H9 (cell line): ENCODE data around the gene SIGLEC9. TPM values are rescaled to one million over a fixed set of nuclear protein-coding genes. Genes with fewer than 3 reads are reported as not detected.

Source experiments
- DNase-seq: peaks from one replicate; pipeline ENCODE4 v3.0.0-alpha.2; 2017
- H2AFZ ChIP-seq: one replicate; pipeline ENCODE4 v1.6.1; 2013; ENCODE audit warnings: mild to moderate bottlenecking, low read length, control low read depth, moderate library complexity
- H2AK5ac ChIP-seq: 2 replicates; pipeline ENCODE4 v1.6.1; 2013; ENCODE audit warnings: low read length, control low read depth, mixed read lengths; ENCODE audit not compliant: insufficient read length
- H2BK120ac ChIP-seq: one replicate; pipeline ENCODE4 v1.6.1; 2013; ENCODE audit warnings: low read depth, mild to moderate bottlenecking, low read length, control low read depth, inconsistent platforms; ENCODE audit not compliant: poor library complexity, severe bottlenecking
- H2BK12ac ChIP-seq: 2 replicates; pipeline ENCODE4 v1.6.1; 2013; ENCODE audit warnings: low read length, control low read depth, mixed read lengths, low read depth; ENCODE audit not compliant: insufficient read length
- H2BK15ac ChIP-seq: 2 replicates; pipeline ENCODE4 v1.6.1; 2013; ENCODE audit warnings: low read depth, low read length, control low read depth
- H2BK20ac ChIP-seq: one replicate; pipeline ENCODE4 v1.6.1; 2013; ENCODE audit warnings: low read depth, mild to moderate bottlenecking, low read length, control low read depth, inconsistent platforms; ENCODE audit not compliant: poor library complexity, severe bottlenecking
- H2BK5ac ChIP-seq: 2 replicates; pipeline ENCODE4 v1.6.1; 2013; ENCODE audit warnings: low read length, control low read depth, mixed read lengths; ENCODE audit not compliant: insufficient read length
- H3K14ac ChIP-seq: 2 replicates; pipeline ENCODE4 v1.6.1; 2013; ENCODE audit warnings: low read length, control low read depth; ENCODE audit not compliant: insufficient read depth
- H3K18ac ChIP-seq: 2 replicates; pipeline ENCODE4 v1.6.1; 2013; ENCODE audit warnings: low read depth, mild to moderate bottlenecking, mixed read lengths, low read length, control low read depth; ENCODE audit not compliant: insufficient read length
- H3K23ac ChIP-seq: 2 replicates; pipeline ENCODE4 v1.6.1; 2013; ENCODE audit warnings: low read length, control low read depth, mixed read lengths, low read depth; ENCODE audit not compliant: insufficient read length
- H3K23me2 ChIP-seq: 2 replicates; pipeline ENCODE4 v1.6.1; 2013; ENCODE audit warnings: low read depth, mild to moderate bottlenecking, mixed read lengths, low read length, control low read depth; ENCODE audit not compliant: insufficient read length, poor library complexity, severe bottlenecking
- H3K27ac ChIP-seq: 2 replicates; pipeline ENCODE4 v1.5.1; 2013; ENCODE audit warnings: low read length, control low read depth, mixed read lengths, low read depth; ENCODE audit not compliant: insufficient read length
- H3K27me3 ChIP-seq: 2 replicates; pipeline ENCODE4 v1.6.1; 2013; ENCODE audit warnings: low read length, control low read depth, inconsistent platforms; ENCODE audit not compliant: insufficient read depth
- H3K4ac ChIP-seq: 2 replicates; pipeline ENCODE4 v1.6.1; 2013; ENCODE audit warnings: low read depth, mild to moderate bottlenecking, control low read depth, inconsistent platforms, low read length, moderate library complexity
- H3K4me1 ChIP-seq: 2 replicates; pipeline ENCODE4 v1.6.1; 2013; ENCODE audit warnings: low read length, control low read depth, inconsistent platforms; ENCODE audit not compliant: insufficient read depth
- H3K4me2 ChIP-seq: 2 replicates; pipeline ENCODE4 v1.6.1; 2013; ENCODE audit warnings: low read length, control low read depth, mixed read lengths; ENCODE audit not compliant: insufficient read length, insufficient read depth
- H3K56ac ChIP-seq: 2 replicates; pipeline ENCODE4 v1.6.1; 2013; ENCODE audit warnings: low read depth, mild to moderate bottlenecking, mixed read lengths, low read length, control low read depth; ENCODE audit not compliant: insufficient read length
- H3K79me1 ChIP-seq: 2 replicates; pipeline ENCODE4 v1.6.1; 2013; ENCODE audit warnings: low read depth, mild to moderate bottlenecking, moderate library complexity, low read length, control low read depth, inconsistent platforms; ENCODE audit not compliant: insufficient read depth, poor library complexity, severe bottlenecking
- H3K79me2 ChIP-seq: 2 replicates; pipeline ENCODE4 v1.6.1; 2013; ENCODE audit warnings: low read length, control low read depth, inconsistent platforms; ENCODE audit not compliant: insufficient read depth
- H3K9ac ChIP-seq: 2 replicates; pipeline ENCODE4 v1.6.1; 2013; ENCODE audit warnings: low read length, control low read depth, mixed read lengths; ENCODE audit not compliant: insufficient read length; ENCODE audit errors: extremely low read depth
- H3K9me3 ChIP-seq: one replicate; pipeline ENCODE4 v1.6.1; 2013; ENCODE audit warnings: low read depth, low read length, inconsistent platforms; ENCODE audit not compliant: control insufficient read depth
- H3T11ph ChIP-seq: one replicate; pipeline ENCODE4 v1.6.1; 2013; ENCODE audit warnings: mild to moderate bottlenecking, low read length, control low read depth, inconsistent platforms
- H4K20me1 ChIP-seq: one replicate; pipeline ENCODE4 v1.6.1; 2013; ENCODE audit not compliant: control insufficient read depth, insufficient read length, insufficient read depth
- H4K5ac ChIP-seq: 2 replicates; pipeline ENCODE4 v1.6.1; 2013; ENCODE audit warnings: low read depth, mild to moderate bottlenecking, mixed read lengths, low read length, control low read depth; ENCODE audit not compliant: insufficient read length
- H4K8ac ChIP-seq: replicated peaks from 2 replicates; pipeline ENCODE4 v1.6.1; 2013; ENCODE audit warnings: low read length, control low read depth, mixed read lengths, low read depth; ENCODE audit not compliant: insufficient read length
- H4K91ac ChIP-seq: 2 replicates; pipeline ENCODE4 v1.6.1; 2013; ENCODE audit warnings: low read depth, mild to moderate bottlenecking, moderate library complexity, mixed read lengths, low read length, control low read depth; ENCODE audit not compliant: insufficient read length
- H3K27ac Mint-ChIP-seq, 3 experiments: 2 replicates in 2 of 3; 3 replicates in 1 of 3; pipeline ENCODE4 v1.8.0; 2020 to 2021; ENCODE audit warnings: mixed read lengths in 3 of 3, mild to moderate bottlenecking in 1 of 3, moderate library complexity in 1 of 3
- H3K27me3 Mint-ChIP-seq: 2 replicates; pipeline ENCODE4 v1.8.0; 2021; ENCODE audit warnings: low read depth, mild to moderate bottlenecking, moderate library complexity, mixed read lengths
- H3K36me3 Mint-ChIP-seq, 3 experiments: 2 replicates in 2 of 3; 3 replicates in 1 of 3; pipeline ENCODE4 v1.8.0; 2020 to 2021; ENCODE audit warnings: low read depth in 3 of 3, mixed read lengths in 3 of 3; ENCODE audit not compliant: insufficient read depth in 1 of 3
- H3K4me1 Mint-ChIP-seq, 2 experiments: 2 replicates each; pipeline ENCODE4 v1.8.0; 2020; ENCODE audit warnings: mixed read lengths in 2 of 2
- H3K4me3 Mint-ChIP-seq, 2 experiments: 2 replicates in 1 of 2; 3 replicates in 1 of 2; pipeline ENCODE4 v1.8.0; 2020 to 2021; ENCODE audit warnings: mild to moderate bottlenecking in 2 of 2, mixed read lengths in 2 of 2, moderate library complexity in 1 of 2
- H3K9me3 Mint-ChIP-seq, 2 experiments: 2 replicates in 1 of 2; 3 replicates in 1 of 2; pipeline ENCODE4 v1.8.0; 2020; ENCODE audit warnings: mild to moderate bottlenecking in 2 of 2, mixed read lengths in 2 of 2, moderate library complexity in 1 of 2
- WGBS: extraction: QIAGEN DNeasy Blood & Tissue Kit; methylation state at CpG from one replicate; pipeline ENCODE4 v1.1.7; 2013; ENCODE audit warnings: missing lambda C conversion rate, low lambda C conversion rate, mixed read lengths; ENCODE audit not compliant: insufficient read length; ENCODE audit errors: extremely low coverage; 5-methylcytosine and 5-hydroxymethylcytosine counted together
- total RNA-seq: library from RNA; stranded (reverse); gene quantifications from 2 replicates; pipeline ENCODE4 v1.2.1, GENCODE V29; 2021
- TF ChIP-seq, protein P1 (sequence below): fragments of 200-600 bp; sonication (generic); conservative IDR thresholded peaks from 3 replicates; pipeline ENCODE4 v1.8.0; 2021; ENCODE audit warnings: antibody characterized with exemption, mild to moderate bottlenecking

Gene SIGLEC9
- total RNA-seq, 1 experiment from 2014 or later: not detected

DNA sequence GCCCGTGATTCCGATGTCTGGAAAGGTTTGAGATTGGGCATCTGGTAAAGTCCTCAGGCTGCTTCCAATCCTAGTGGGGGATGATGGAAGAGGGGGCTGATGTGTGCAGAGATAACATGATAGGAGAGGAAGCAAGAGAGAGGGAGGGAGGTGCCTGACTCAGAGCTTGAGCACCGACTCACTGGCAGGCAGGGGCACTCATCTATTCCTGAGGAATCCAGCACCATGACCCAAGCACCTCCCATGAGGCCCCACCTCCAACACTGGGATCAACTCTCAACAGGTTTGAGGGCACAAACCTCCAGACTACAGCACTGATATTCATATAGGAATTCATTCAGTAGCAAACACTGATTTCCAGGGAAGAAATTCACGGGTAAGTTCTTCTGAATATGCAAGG lies 5.6 kb upstream of the SIGLEC9 start:
- Histone ChIP-seq H3K23me2 (no peaks in the 10 kb centered on the region), H4K8ac (no peak overlapping the region), H3K27me3 (no peaks in the 10 kb centered on the region), H2BK12ac (no peak overlapping the region), H3K79me2 (no peaks in the 10 kb centered on the region), H3K9me3 (no peaks in the 10 kb centered on the region), H2AK5ac (no peak overlapping the region), H4K5ac (no peak overlapping the region), H3K4ac (no peak overlapping the region), H2BK5ac (no peak overlapping the region), H4K91ac (no peak overlapping the region), H4K20me1 (no peaks in the 10 kb centered on the region), H3K4me1 (no peaks in the 10 kb centered on the region), H3K79me1 (no peaks in the 10 kb centered on the region), H3K27ac (no peak overlapping the region), H3K14ac (no peak overlapping the region), H2BK20ac (no peak overlapping the region), H3K9ac (no peak overlapping the region), H2BK15ac (no peak overlapping the region), H3K18ac (no peak overlapping the region), H2AFZ (no peak overlapping the region), H2BK120ac (no peak overlapping the region), H3K56ac (no peak overlapping the region), H3K23ac (no peak overlapping the region), H3K4me2 (no peak overlapping the region), H3T11ph (no peak overlapping the region)
- H3K27ac Mint-ChIP-seq: no peak overlapping the region
- peaks cover 5 to 8% of the 10 kb centered on the region in 2 experiments; a peak in 3 of 4 replicates for H3K4me1 Mint-ChIP-seq
- TF ChIP-seq, protein P1, sequence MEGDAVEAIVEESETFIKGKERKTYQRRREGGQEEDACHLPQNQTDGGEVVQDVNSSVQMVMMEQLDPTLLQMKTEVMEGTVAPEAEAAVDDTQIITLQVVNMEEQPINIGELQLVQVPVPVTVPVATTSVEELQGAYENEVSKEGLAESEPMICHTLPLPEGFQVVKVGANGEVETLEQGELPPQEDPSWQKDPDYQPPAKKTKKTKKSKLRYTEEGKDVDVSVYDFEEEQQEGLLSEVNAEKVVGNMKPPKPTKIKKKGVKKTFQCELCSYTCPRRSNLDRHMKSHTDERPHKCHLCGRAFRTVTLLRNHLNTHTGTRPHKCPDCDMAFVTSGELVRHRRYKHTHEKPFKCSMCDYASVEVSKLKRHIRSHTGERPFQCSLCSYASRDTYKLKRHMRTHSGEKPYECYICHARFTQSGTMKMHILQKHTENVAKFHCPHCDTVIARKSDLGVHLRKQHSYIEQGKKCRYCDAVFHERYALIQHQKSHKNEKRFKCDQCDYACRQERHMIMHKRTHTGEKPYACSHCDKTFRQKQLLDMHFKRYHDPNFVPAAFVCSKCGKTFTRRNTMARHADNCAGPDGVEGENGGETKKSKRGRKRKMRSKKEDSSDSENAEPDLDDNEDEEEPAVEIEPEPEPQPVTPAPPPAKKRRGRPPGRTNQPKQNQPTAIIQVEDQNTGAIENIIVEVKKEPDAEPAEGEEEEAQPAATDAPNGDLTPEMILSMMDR: no peak
- no CpG with 5 or more reads among the region's 4 CpGs for WGBS
- H3K4me3 Mint-ChIP-seq: no peak overlapping the region
- H3K9me3 Mint-ChIP-seq: no peaks in the 10 kb centered on the region
- peaks cover 34% of the 10 kb centered on the region for H3K27me3 Mint-ChIP-seq
- no peaks in the 10 kb centered on the region for H3K36me3 Mint-ChIP-seq
- no peak for DNase-seq
